GM19463 (cell line): Measurements from ENCODE around the gene NCKIPSD.

Source experiments
- ATAC-seq: cut with Tn5 transposase; IDR thresholded peaks from one replicate; pipeline ENCODE4 v1.9.1; 2021; ENCODE audit warnings: mild to moderate bottlenecking, moderate library complexity; ENCODE audit not compliant: unreplicated experiment

The NCKIPSD gene

GRCh38 chr3:48651771-48652170, 33.9 kb downstream of the NCKIPSD start:
- no peak for ATAC-seq

DNA sequence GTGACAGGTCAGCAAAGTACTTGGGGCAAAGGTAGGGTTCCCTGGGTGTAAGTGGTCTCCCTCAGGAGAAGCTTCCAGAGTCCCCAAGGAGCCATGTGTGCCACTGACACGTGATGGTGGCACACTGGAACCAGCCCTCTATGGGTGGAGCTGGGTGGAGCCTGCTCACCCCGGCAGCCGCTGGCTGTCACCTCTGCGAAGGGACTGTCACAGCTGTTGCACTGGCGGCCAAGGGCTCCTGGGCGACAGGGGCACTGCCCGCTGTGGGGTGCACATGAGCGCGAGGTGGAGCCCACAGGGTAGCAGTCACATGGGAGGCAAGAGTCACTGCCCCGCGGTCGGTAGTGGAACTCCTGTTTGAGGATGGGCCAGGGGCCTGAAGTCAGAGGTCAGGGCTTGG, 35.0 kb downstream of the NCKIPSD start:
- no peak for ATAC-seq

GRCh38 chr3:48648188-48648850, 37.4 kb downstream of the NCKIPSD start:
- no peak for ATAC-seq

DNA sequence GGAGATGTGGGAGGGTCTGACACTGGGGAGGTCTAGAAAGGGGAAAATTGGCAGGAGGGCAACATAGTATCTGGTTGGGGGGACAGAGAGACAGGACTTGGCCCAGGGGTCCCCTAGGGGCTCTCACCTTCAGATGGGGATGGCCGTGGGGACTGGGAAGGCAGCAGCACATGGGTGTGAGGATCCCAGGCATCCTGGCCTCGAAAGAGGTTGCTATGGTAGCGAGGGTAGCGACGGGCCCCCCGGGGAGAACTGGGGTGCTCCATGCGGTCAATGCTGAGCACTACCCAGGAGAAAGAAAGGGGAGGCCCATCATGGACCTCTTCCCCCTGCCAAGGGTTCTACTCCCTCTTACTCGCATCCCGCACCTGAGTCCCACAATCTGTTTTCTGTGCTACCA, 38.0 kb downstream of the NCKIPSD start:
- no peak for ATAC-seq

- ATAC-seq = no peak
Observed at GRCh38 chr3:48644898-48645760, 40.6 kb downstream of the NCKIPSD start.

DNA sequence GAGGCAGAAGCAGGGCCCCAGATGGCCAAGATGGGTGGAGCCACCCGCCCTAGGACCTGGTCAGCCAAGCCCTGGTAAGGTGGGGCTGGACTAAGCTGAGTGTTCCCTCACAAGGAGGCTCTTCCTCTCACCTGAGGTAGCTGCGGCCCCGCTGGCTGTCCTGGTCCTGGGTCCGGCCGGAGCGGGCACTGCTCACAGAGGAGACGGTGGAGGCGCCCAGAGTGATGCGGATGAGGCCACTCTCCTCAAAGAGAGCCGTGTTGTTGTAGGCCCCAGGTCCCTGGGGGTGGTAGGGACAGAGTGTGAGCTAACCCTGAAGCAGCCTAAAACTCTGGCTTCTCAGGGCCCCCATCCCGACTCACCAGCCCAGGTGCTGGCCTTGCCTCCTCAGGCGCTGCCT, 43.1 kb downstream of the NCKIPSD start:
- ATAC-seq = no peak

DNA sequence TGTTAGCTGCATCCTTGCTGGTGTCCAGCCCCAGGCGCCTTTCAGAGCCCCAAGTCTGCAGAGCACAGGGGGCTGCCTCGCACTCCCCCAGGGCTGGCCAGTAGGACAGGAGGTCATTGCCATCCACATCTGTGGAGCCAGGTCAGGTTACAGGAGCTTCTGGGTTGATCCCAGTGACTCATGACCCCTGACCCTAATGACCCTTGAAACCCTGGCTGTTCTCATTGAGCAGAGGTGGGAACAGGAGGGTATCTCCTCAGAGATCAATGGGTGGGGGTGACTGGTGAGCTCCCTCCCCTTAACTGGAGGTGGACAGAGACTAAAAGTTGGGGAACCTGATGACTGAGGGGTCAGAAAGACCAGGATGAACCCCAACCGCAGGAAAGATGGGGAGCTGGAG, 44.3 kb downstream of the NCKIPSD start:
- ATAC-seq = no peak

DNA sequence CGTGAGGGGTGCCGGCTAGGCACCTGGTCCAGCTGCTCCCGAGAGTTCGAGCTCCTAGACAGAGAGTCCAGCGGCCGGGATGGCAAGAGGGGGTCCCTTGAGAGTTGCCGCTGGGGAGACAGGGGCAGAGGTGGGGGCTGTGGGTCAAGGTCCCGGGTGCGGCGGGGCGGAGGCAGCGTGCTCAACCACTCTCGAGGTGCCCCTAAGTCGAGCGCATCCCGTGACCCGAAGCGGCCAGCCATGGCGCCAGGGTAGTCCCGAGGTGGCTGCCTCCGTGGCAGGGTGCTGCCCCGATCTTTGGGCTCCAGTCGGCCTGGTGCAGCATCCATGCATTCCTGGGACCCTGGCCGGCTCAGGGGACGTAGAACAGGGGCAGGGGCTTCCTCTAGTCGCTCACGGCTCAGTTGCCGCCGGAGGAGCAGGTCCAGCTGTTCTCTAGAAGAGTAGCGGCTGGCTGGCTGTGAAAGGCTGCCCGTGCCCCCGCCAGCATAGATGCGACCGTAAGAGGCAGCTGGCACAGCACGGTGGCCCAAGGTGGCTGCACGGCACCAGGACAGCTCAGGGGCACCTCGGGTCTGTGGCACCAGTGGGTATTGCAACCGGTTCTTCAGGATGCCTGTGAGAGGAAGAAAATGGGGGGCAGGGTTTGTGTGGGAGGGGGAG, 45.6 kb downstream of the NCKIPSD start:
- no peak for ATAC-seq

GRCh38 chr3:48637305-48637704, 48.4 kb downstream of the NCKIPSD start:
- no peak for ATAC-seq

GRCh38 chr3:48636149-48636655, 49.5 kb downstream of the NCKIPSD start:
- ATAC-seq = no peak

- peak; percentile 94 for ATAC-seq
Observed at GRCh38 chr3:48635222-48636021, 50.3 kb downstream of the NCKIPSD start, which contains the start of gene SLC26A6. Gene SLC26A6, minus strand, starts transcription at chr3:48635461. Its CDS starts 68 bp downstream, at chr3:48635393.

DNA sequence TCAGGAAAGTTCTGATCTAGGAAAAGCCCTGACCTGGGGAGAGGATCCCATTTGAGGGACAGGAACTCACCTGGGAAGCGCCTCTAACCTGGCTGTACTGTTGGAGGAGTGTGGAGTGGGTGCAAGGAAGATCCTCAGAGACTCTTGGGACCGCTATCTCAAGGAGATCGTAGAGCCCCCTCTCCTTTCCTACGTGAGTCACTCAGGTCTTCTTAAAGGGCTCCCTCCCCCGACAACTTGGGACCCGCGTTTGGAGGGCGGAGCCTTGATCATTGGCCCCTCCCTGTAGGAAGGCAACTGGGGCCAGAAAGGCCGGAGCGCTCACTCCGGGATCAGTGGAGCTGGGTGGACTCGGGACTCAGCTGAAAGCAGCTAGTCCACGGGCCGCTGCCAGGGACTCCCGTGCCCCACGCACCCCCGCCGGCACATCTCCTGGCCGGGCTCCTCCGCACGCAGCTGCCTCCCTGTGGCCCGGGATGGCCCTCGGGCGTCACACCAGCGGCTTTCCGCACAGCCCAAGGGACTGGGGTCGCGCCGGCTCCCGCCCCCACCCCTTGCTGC, 51.0 kb downstream of the NCKIPSD start:
- no peak for ATAC-seq

- no peak for ATAC-seq
Observed at GRCh38 chr3:48633743-48634142, 52.0 kb downstream of the NCKIPSD start.

DNA sequence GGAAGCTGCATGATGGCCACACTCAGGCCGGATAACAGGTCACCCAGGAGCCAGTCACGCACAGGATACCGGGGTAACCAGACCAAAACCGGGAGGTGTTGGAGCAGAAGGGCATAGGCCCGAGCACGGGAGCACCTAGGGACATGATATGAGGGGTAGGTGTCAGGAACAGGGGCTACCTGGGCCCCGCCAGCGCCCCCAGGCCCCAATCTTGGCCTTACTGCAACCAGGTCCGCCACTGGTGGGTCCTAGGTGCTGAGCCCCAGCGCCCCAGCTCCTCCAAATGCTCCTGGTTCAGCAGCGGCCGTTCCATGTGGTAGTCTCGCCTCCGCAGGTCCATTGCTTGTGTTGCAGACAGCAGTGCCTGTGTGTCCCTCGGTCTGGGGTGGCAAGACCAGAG, 52.5 kb downstream of the NCKIPSD start:
- no peak for ATAC-seq

- ATAC-seq = no peak
Observed at GRCh38 chr3:48631516-48632448, 53.9 kb downstream of the NCKIPSD start.

DNA sequence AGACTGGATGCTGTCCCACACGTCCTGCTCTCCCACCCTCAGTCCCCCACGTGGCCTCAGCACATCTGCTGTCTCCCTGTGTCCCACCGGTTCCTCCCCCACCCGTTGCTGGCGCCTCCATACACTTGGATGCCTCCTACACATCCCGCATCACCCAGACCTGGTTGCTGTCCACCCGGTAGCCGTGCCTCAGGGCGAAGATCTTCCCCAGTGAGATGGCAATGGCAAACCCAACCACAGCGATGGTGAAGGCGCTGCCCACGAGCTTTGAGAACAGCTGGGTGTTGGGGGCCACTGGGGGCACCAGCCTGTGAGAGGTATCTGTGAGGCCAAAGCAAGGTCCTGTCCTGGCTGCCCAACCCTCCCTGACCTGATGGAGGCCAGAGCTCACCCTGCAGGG, 54.9 kb downstream of the NCKIPSD start:
- ATAC-seq = no peak

DNA sequence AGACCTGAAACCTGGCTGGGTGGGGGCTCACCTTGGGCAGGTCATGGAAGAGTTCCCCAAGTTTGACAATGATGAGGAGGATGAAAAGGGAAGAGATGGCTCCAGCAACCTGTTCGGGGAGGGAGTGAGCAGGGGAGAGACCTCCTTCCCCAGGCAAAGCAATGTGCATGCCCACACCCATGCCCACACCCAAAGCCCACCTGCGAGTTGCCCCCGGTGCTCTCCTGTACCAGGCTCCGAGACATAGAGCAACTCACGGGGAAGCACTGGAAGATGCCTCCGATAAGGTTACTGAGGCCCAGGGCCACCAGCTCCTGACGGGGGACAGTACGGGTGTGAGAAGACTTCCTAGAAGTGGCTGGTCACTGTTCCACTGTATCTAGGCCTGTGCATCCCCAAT, 55.3 kb downstream of the NCKIPSD start:
- ATAC-seq = no peak

DNA sequence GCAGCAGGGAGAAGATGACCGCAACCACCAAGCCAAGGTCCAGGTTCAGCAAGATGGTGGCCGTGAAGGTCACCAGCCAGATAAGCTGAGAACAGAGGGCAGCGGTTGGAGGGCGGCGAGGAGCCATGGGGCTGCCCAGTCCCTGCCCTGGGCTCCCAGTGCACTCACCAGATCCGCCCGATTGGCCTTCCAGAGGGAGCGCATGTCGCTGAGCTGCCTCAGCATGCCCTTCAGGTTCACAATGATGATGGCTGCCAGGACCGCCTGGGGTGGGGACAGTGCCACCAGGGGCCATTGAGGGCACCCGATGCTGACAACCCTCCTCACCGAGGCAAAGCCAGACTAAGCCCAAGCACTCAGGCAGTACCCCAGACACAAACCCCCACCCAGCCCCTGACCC, 55.8 kb downstream of the NCKIPSD start:
- no peak for ATAC-seq

- no peak for ATAC-seq
Observed at GRCh38 chr3:48628277-48629017, 57.3 kb downstream of the NCKIPSD start.
